Adipocyte (in vitro differentiated cells): Measurements from ENCODE around the gene RIOK1.

ENCODE experiments used
- DNase-seq: peaks from one replicate; pipeline ENCODE4 v3.0.0-alpha.2; 2015; ENCODE audit warnings: low read depth
- H3K27me3 ChIP-seq: replicated peaks from 2 replicates; pipeline ENCODE4 v1.7.0; 2013; ENCODE audit warnings: mild to moderate bottlenecking, low read length, moderate library complexity; ENCODE audit not compliant: control insufficient read depth, insufficient read depth
- H3K36me3 ChIP-seq: 2 replicates; pipeline ENCODE4 v1.7.0; 2013; ENCODE audit warnings: low read length, mild to moderate bottlenecking, moderate library complexity; ENCODE audit not compliant: control insufficient read depth, insufficient read depth, severe bottlenecking
- H3K4me1 ChIP-seq: 2 replicates; pipeline ENCODE4 v1.7.0; 2013; ENCODE audit warnings: mild to moderate bottlenecking, low read length, moderate library complexity; ENCODE audit not compliant: control insufficient read depth, insufficient read depth
- H3K4me3 ChIP-seq: 2 replicates; pipeline ENCODE4 v1.7.0; 2013; ENCODE audit warnings: mild to moderate bottlenecking, low read length, moderate library complexity
- H3K9ac ChIP-seq: 2 replicates; pipeline ENCODE4 v1.7.0; 2013; ENCODE audit warnings: mild to moderate bottlenecking, low read length, moderate library complexity
- H3K9me3 ChIP-seq: 2 replicates; pipeline ENCODE4 v1.7.0; 2013; ENCODE audit warnings: mild to moderate bottlenecking, low read length, moderate library complexity; ENCODE audit not compliant: control insufficient read depth

Gene RIOK1

GRCh38 chr6:7426447-7427169 is 37.0 kb downstream of the RIOK1 start:
- no peak for DNase-seq
- H3K9ac ChIP-seq: no peak overlapping the region

GRCh38 chr6:7431313-7431673 is 41.7 kb downstream of the RIOK1 start:
- no peak overlapping the region for H3K4me3 ChIP-seq
- no peak overlapping the region for H3K9ac ChIP-seq
- H3K36me3 ChIP-seq: no peaks in the 10 kb centered on the region
- DNase-seq: no peak
- no peaks in the 10 kb centered on the region for H3K9me3 ChIP-seq
- no peaks in the 10 kb centered on the region for H3K27me3 ChIP-seq
- no peaks in the 10 kb centered on the region for H3K4me1 ChIP-seq

More at GRCh38 chr6:7426447-7427169, 37.0 kb downstream of the RIOK1 start:
- no peaks in the 10 kb centered on the region for H3K9me3 ChIP-seq
- H3K36me3 ChIP-seq: no peaks in the 10 kb centered on the region
- peaks cover 13% of the 10 kb centered on the region for H3K4me1 ChIP-seq
- H3K27me3 ChIP-seq: no peaks in the 10 kb centered on the region
- no peak overlapping the region for H3K4me3 ChIP-seq

GRCh38 chr6:7431674-7432390 is 42.2 kb downstream of the RIOK1 start:
- Histone ChIP-seq H3K36me3 (no peaks in the 10 kb centered on the region), H3K9ac (no peak overlapping the region), H3K4me3 (peak overlapping the region; percentile 21), H3K27me3 (no peaks in the 10 kb centered on the region), H3K4me1 (no peaks in the 10 kb centered on the region), H3K9me3 (no peaks in the 10 kb centered on the region)
- peak; percentile 52 for DNase-seq

GRCh38 chr6:7432391-7433120 is 42.9 kb downstream of the RIOK1 start:
- Histone ChIP-seq H3K4me1 (no peaks in the 10 kb centered on the region), H3K9me3 (no peaks in the 10 kb centered on the region), H3K36me3 (no peaks in the 10 kb centered on the region), H3K9ac (no peak overlapping the region), H3K4me3 (peak overlapping the region; percentile 21), H3K27me3 (no peaks in the 10 kb centered on the region)
- no peak for DNase-seq

GRCh38 chr6:7433121-7433617 is 43.6 kb downstream of the RIOK1 start:
- Histone ChIP-seq H3K4me3 (no peak overlapping the region), H3K9ac (no peak overlapping the region), H3K36me3 (no peaks in the 10 kb centered on the region), H3K4me1 (no peaks in the 10 kb centered on the region), H3K9me3 (no peaks in the 10 kb centered on the region), H3K27me3 (no peaks in the 10 kb centered on the region)
- no peak for DNase-seq

GRCh38 chr6:7434672-7435071 is 45.1 kb downstream of the RIOK1 start:
- no peaks in the 10 kb centered on the region for H3K4me1 ChIP-seq
- no peaks in the 10 kb centered on the region for H3K27me3 ChIP-seq
- H3K9ac ChIP-seq: no peak overlapping the region
- H3K9me3 ChIP-seq: no peaks in the 10 kb centered on the region
- DNase-seq: no peak
- H3K36me3 ChIP-seq: no peaks in the 10 kb centered on the region
- no peak overlapping the region for H3K4me3 ChIP-seq

- no peak for DNase-seq
- no peaks in the 10 kb centered on the region for H3K27me3 ChIP-seq
These were observed 48.4 kb downstream of the RIOK1 start for GRCh38 chr6:7438011-7438410.

GRCh38 chr6:7439228-7439627 is 49.6 kb downstream of the RIOK1 start:
- Histone ChIP-seq H3K36me3 (no peaks in the 10 kb centered on the region), H3K4me1 (no peaks in the 10 kb centered on the region), H3K4me3 (no peak overlapping the region), H3K9ac (no peak overlapping the region), H3K9me3 (no peaks in the 10 kb centered on the region), H3K27me3 (no peaks in the 10 kb centered on the region)
- no peak for DNase-seq

More at GRCh38 chr6:7438011-7438410, 48.4 kb downstream of the RIOK1 start:
- no peaks in the 10 kb centered on the region for H3K36me3 ChIP-seq
- H3K9me3 ChIP-seq: no peaks in the 10 kb centered on the region
- H3K4me3 ChIP-seq: no peak overlapping the region
- H3K4me1 ChIP-seq: no peaks in the 10 kb centered on the region
- no peak overlapping the region for H3K9ac ChIP-seq

GRCh38 chr6:7440476-7440875 is 50.9 kb downstream of the RIOK1 start:
- Histone ChIP-seq H3K36me3 (no peaks in the 10 kb centered on the region), H3K9ac (no peak overlapping the region), H3K27me3 (no peaks in the 10 kb centered on the region), H3K9me3 (no peaks in the 10 kb centered on the region), H3K4me1 (peaks cover 9% of the 10 kb centered on the region), H3K4me3 (no peak overlapping the region)
- DNase-seq: peak; percentile 40

GRCh38 chr6:7441048-7441775 is 51.6 kb downstream of the RIOK1 start:
- H3K4me3 ChIP-seq: no peak overlapping the region
- no peaks in the 10 kb centered on the region for H3K36me3 ChIP-seq
- no peaks in the 10 kb centered on the region for H3K9me3 ChIP-seq
- peaks cover 10% of the 10 kb centered on the region for H3K4me1 ChIP-seq
- no peak for DNase-seq
- H3K9ac ChIP-seq: no peak overlapping the region
- H3K27me3 ChIP-seq: no peaks in the 10 kb centered on the region

- no peak for DNase-seq
- Histone ChIP-seq H3K9me3 (no peaks in the 10 kb centered on the region), H3K4me3 (no peak overlapping the region), H3K36me3 (no peaks in the 10 kb centered on the region), H3K9ac (no peak overlapping the region), H3K4me1 (peaks cover 10% of the 10 kb centered on the region), H3K27me3 (no peaks in the 10 kb centered on the region)
These were observed 52.9 kb downstream of the RIOK1 start for GRCh38 chr6:7442467-7442866.
